GM12878 (cell line): ENCODE data around the gene CNR2. TPM values are rescaled to one million over a fixed set of nuclear protein-coding genes. Genes with fewer than 3 reads are reported as not detected.
A peak's percentile ranks its signal among the peaks of the same experiment; 100 is the strongest.

Source experiments
- ATF7 ChIP-seq: fragments of 450-650 bp; IDR thresholded peaks from 2 replicates; pipeline ENCODE4 v1.6.1; 2016; ENCODE audit warnings: low read depth, mild to moderate bottlenecking
- BCL11A ChIP-seq: IDR thresholded peaks from 2 replicates; pipeline ENCODE4 v1.6.1; 2011; ENCODE audit warnings: low read depth, low read length
- CHD2 ChIP-seq: IDR thresholded peaks from 2 replicates; pipeline ENCODE4 v1.6.1; 2011; ENCODE audit warnings: low read depth, low read length, improper control_type of control experiment, borderline replicate concordance
- EGR1 ChIP-seq, 2 experiments: IDR thresholded peaks; 1 replicate in 1 of 2; 2 replicates in 1 of 2; pipeline ENCODE4 v1.6.1; 2011 to 2012; ENCODE audit warnings: low read depth in 2 of 2, low read length in 2 of 2, borderline replicate concordance in 1 of 2, mild to moderate bottlenecking in 1 of 2, moderate library complexity in 1 of 2
- EP300 ChIP-seq, 2 experiments: fragments of 150-350 bp in 1 of 2; IDR thresholded peaks; 2 replicates each; pipeline ENCODE4 v1.6.1; 2011 to 2012; ENCODE audit warnings: low read depth in 2 of 2, low read length in 2 of 2, borderline replicate concordance in 1 of 2, improper control_type of control experiment in 1 of 2, inconsistent platforms in 1 of 2; ENCODE audit not compliant: control insufficient read depth in 1 of 2
- ETV6 ChIP-seq, 2 experiments: fragments of 450-650 bp in 1 of 2; IDR thresholded peaks in 1 of 2; conservative IDR thresholded peaks in 1 of 2; 2 replicates each; pipeline ENCODE4 v1.6.1; 2014; ENCODE audit warnings: antibody characterized with exemption in 1 of 2, borderline replicate concordance in 1 of 2, low read depth in 1 of 2, mild to moderate bottlenecking in 1 of 2, moderate library complexity in 1 of 2
- JUND ChIP-seq: IDR thresholded peaks from 2 replicates; pipeline ENCODE4 v1.6.1; 2012; ENCODE audit warnings: low read depth, mild to moderate bottlenecking, low read length, improper control_type of control experiment, moderate library complexity
- MEF2B ChIP-seq: fragments of 450-650 bp; IDR thresholded peaks from 2 replicates; pipeline ENCODE4 v1.6.1; 2018; ENCODE audit warnings: mild to moderate bottlenecking, moderate library complexity; ENCODE audit not compliant: partially characterized antibody, poor library complexity, severe bottlenecking
- NFIC ChIP-seq: IDR thresholded peaks from 2 replicates; pipeline ENCODE4 v1.6.1; 2012; ENCODE audit warnings: low read depth, mild to moderate bottlenecking, inconsistent platforms, low read length, moderate library complexity
- PAX8 ChIP-seq: fragments of 450-650 bp; IDR thresholded peaks from 2 replicates; pipeline ENCODE4 v1.6.1; 2017; ENCODE audit warnings: mild to moderate bottlenecking, moderate library complexity
- SMARCA5 ChIP-seq: fragments of 450-650 bp; IDR thresholded peaks from 2 replicates; pipeline ENCODE4 v1.6.1; 2017; ENCODE audit warnings: mild to moderate bottlenecking
- TARDBP ChIP-seq: IDR thresholded peaks from 2 replicates; pipeline ENCODE4 v1.6.1; 2016; ENCODE audit warnings: borderline replicate concordance
- TCF3 ChIP-seq: IDR thresholded peaks from 2 replicates; pipeline ENCODE4 v1.6.1; 2012; ENCODE audit warnings: low read depth, mild to moderate bottlenecking, low read length, borderline replicate concordance; ENCODE audit not compliant: insufficient read depth
- ZNF384 ChIP-seq: IDR thresholded peaks from 2 replicates; pipeline ENCODE4 v1.6.1; 2012; ENCODE audit warnings: low read depth, mild to moderate bottlenecking, low read length, improper control_type of control experiment, borderline replicate concordance
- polyA plus RNA-seq, 11 experiments: library from polyadenylated mRNA; depleted of rRNA in 4 of 11; unstranded in 6 of 11; stranded (reverse) in 5 of 11; fragments of >200 nt; fragmentation: Nextera tagmentation in 4 of 11; fragmentation: Illumina TruSeq in 1 of 11; extraction: Ambion mirVana in 4 of 11; extraction: Trizol in 1 of 11; gene quantifications; 1 replicate in 1 of 11; 2 replicates in 10 of 11; pipeline versions ENCODE4 v1.2.1 to v1.2.3, GENCODE V29; 2011 to 2016; ENCODE audit warnings: inconsistent platforms in 2 of 11, missing spikeins in 2 of 11, low read depth in 1 of 11
- total RNA-seq, 4 experiments: library from RNA; depleted of rRNA in 3 of 4; stranded (reverse); fragments of >200 nt in 3 of 4; fragmentation: Illumina TruSeq in 1 of 4; extraction: Trizol in 1 of 4; gene quantifications; 2 replicates each; pipeline versions ENCODE4 v1.2.1 to v1.2.3, GENCODE V29; 2013 to 2021
- TF ChIP-seq, protein P1 (sequence below): fragments of 450-650 bp; IDR thresholded peaks from 2 replicates; pipeline ENCODE4 v1.6.1; 2016; ENCODE audit warnings: mild to moderate bottlenecking
- TF ChIP-seq, protein P2 (sequence below): IDR thresholded peaks from 2 replicates; pipeline ENCODE4 v1.6.1; 2012; ENCODE audit warnings: mild to moderate bottlenecking, low read depth, low read length
- TF ChIP-seq, protein P3 (sequence below): IDR thresholded peaks from 2 replicates; pipeline ENCODE4 v1.6.1; 2012; ENCODE audit warnings: low read depth, low read length, improper control_type of control experiment
- TF ChIP-seq, protein P4 (sequence below): IDR thresholded peaks from 2 replicates; pipeline ENCODE4 v1.6.1; 2011; ENCODE audit warnings: mild to moderate bottlenecking, low read depth, low read length, moderate library complexity; ENCODE audit not compliant: insufficient replicate concordance
- TF ChIP-seq, protein P5 (sequence below): fragments of 450-650 bp; IDR thresholded peaks from 2 replicates; pipeline ENCODE4 v1.6.1; 2018; ENCODE audit warnings: borderline replicate concordance, mild to moderate bottlenecking; ENCODE audit not compliant: partially characterized antibody

CNR2 gene
- total and polyA plus RNA-seq, 10 of the 15 experiments (the other 5 are each of a cell fraction or from before 2014, with no cell fraction given) = 0.46 to 19.8 (median 12.2) TPM

DNA sequence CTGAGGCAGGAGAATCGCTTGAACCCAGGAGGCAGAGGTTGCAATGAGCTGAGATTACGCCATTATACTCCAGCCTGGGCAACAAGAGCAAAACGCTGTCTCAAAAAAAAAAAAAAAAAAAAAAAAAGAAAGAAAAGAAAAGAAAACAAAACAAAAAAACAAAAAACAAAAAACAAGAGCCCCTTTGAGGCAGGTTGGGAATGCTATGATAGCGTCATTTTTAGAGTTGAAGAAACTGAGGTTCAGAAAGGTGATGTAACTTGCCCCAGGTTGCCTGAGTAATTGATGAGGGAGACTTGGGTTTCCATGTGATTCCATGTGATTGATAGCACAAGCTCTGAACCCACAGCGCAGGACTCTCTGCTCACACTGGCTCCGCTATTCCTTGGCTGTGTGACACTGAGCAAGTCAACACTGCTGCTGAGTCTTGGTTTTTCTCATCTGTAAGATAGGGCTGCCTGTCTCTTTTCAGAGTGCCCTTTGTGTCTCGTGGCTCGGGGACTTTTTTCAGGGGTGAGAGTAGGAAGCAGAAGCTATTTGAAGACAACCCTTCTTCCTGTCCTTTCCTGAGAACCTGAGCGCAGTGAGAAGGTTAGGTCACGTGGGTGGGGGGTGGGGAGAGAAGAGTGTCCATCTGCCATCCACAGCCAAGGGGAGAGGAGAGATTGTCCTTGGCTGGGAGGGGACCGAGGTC is 2.5 kb downstream of the CNR2 start (continued):
- TF ChIP-seq, protein P1, sequence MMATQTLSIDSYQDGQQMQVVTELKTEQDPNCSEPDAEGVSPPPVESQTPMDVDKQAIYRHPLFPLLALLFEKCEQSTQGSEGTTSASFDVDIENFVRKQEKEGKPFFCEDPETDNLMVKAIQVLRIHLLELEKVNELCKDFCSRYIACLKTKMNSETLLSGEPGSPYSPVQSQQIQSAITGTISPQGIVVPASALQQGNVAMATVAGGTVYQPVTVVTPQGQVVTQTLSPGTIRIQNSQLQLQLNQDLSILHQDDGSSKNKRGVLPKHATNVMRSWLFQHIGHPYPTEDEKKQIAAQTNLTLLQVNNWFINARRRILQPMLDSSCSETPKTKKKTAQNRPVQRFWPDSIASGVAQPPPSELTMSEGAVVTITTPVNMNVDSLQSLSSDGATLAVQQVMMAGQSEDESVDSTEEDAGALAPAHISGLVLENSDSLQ = peak; percentile 78
- TF ChIP-seq MEF2B = peak; percentile 35
- peak; percentile 9 for TF ChIP-seq ZNF384
- TF ChIP-seq BCL11A = 0 out of 2 replicates have a peak, but pooled peaks have one; percentile 19
- no peak for TF ChIP-seq NFIC
- peak in 1 of 2 experiments; percentile 59; a peak in 1 of 4 replicates for TF ChIP-seq ETV6 (conservative IDR thresholded peaks at IDR 0.05 in 1 of 2, IDR thresholded peaks at IDR 0.05 in 1 of 2; ENCODE audit: borderline replicate concordance in 1 of 2, low read depth in 1 of 2)
- TF ChIP-seq TARDBP = no peak
- TF ChIP-seq, protein P2, sequence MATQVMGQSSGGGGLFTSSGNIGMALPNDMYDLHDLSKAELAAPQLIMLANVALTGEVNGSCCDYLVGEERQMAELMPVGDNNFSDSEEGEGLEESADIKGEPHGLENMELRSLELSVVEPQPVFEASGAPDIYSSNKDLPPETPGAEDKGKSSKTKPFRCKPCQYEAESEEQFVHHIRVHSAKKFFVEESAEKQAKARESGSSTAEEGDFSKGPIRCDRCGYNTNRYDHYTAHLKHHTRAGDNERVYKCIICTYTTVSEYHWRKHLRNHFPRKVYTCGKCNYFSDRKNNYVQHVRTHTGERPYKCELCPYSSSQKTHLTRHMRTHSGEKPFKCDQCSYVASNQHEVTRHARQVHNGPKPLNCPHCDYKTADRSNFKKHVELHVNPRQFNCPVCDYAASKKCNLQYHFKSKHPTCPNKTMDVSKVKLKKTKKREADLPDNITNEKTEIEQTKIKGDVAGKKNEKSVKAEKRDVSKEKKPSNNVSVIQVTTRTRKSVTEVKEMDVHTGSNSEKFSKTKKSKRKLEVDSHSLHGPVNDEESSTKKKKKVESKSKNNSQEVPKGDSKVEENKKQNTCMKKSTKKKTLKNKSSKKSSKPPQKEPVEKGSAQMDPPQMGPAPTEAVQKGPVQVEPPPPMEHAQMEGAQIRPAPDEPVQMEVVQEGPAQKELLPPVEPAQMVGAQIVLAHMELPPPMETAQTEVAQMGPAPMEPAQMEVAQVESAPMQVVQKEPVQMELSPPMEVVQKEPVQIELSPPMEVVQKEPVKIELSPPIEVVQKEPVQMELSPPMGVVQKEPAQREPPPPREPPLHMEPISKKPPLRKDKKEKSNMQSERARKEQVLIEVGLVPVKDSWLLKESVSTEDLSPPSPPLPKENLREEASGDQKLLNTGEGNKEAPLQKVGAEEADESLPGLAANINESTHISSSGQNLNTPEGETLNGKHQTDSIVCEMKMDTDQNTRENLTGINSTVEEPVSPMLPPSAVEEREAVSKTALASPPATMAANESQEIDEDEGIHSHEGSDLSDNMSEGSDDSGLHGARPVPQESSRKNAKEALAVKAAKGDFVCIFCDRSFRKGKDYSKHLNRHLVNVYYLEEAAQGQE = no peak
- TF ChIP-seq EGR1 (IDR thresholded peaks at IDR 0.05; ENCODE audit: borderline replicate concordance in 1 of 2, low read depth in 2 of 2, low read length in 2 of 2) = peak in 1 of 2 experiments; percentile 20; a peak in 1 of 3 replicates
- TF ChIP-seq, protein P3, sequence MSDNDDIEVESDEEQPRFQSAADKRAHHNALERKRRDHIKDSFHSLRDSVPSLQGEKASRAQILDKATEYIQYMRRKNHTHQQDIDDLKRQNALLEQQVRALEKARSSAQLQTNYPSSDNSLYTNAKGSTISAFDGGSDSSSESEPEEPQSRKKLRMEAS = peak; percentile 86
- TF ChIP-seq JUND = no peak
- peak; percentile 75; the same call in 1 of the 2 replicates for TF ChIP-seq CHD2
- TF ChIP-seq, protein P4, sequence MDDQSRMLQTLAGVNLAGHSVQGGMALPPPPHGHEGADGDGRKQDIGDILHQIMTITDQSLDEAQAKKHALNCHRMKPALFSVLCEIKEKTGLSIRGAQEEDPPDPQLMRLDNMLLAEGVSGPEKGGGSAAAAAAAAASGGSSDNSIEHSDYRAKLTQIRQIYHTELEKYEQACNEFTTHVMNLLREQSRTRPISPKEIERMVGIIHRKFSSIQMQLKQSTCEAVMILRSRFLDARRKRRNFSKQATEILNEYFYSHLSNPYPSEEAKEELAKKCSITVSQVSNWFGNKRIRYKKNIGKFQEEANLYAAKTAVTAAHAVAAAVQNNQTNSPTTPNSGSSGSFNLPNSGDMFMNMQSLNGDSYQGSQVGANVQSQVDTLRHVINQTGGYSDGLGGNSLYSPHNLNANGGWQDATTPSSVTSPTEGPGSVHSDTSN = peak; percentile 27
- TF ChIP-seq EP300 (IDR thresholded peaks at IDR 0.05; ENCODE audit: borderline replicate concordance in 1 of 2, control insufficient read depth in 1 of 2, low read depth in 2 of 2, low read length in 2 of 2) = peak in 1 of 2 experiments; percentile 48; a peak in 1 of 4 replicates
- peak; percentile 81 for TF ChIP-seq SMARCA5
- TF ChIP-seq TCF3 = no peak; the same call in 1 of the 2 replicates
- TF ChIP-seq ATF7 = peak; percentile 51
- TF ChIP-seq, protein P5, sequence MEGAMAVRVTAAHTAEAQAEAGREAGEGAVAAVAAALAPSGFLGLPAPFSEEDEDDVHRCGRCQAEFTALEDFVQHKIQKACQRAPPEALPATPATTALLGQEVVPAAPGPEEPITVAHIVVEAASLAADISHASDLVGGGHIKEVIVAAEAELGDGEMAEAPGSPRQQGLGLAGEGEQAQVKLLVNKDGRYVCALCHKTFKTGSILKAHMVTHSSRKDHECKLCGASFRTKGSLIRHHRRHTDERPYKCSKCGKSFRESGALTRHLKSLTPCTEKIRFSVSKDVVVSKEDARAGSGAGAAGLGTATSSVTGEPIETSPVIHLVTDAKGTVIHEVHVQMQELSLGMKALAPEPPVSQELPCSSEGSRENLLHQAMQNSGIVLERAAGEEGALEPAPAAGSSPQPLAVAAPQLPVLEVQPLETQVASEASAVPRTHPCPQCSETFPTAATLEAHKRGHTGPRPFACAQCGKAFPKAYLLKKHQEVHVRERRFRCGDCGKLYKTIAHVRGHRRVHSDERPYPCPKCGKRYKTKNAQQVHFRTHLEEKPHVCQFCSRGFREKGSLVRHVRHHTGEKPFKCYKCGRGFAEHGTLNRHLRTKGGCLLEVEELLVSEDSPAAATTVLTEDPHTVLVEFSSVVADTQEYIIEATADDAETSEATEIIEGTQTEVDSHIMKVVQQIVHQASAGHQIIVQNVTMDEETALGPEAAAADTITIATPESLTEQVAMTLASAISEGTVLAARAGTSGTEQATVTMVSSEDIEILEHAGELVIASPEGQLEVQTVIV = no peak
- no peak; the same call in 1 of the 2 replicates for TF ChIP-seq PAX8
